Thoracic aorta (tissue), 2 donors: ENCODE data around the gene ZNF346. TPM values are rescaled to one million over a fixed set of nuclear protein-coding genes. Genes with fewer than 3 reads are reported as not detected.
"Not testable (repeated sequence)": the region's sequence is repeated elsewhere in the genome, so short reads cannot be mapped to it uniquely, and the experiment has no call there.

Source experiments
- ATAC-seq: fragments of 150-250 bp; one replicate; pipeline ENCODE4 v1.8.0; 2017; ENCODE audit warnings: low read depth; ENCODE audit not compliant: insufficient number of reproducible peaks, low FRiP score
- DNase-seq: peaks from one replicate; pipeline ENCODE4 v3.0.0-alpha.2; 2020; ENCODE audit warnings: low spot score
- H3K27ac ChIP-seq, 2 donors: fragments of 200-600 bp; sonication (generic); 1 replicate in 1 of 2; 2 replicates in 1 of 2; pipeline ENCODE4 v1.5.1; 2016; ENCODE audit warnings: mild to moderate bottlenecking in 2 of 2, moderate library complexity in 2 of 2
- H3K27me3 ChIP-seq: fragments of 200-600 bp; sonication (generic); replicated peaks from 2 replicates; pipeline ENCODE4 v1.6.0; 2016; ENCODE audit warnings: mild to moderate bottlenecking; ENCODE audit not compliant: insufficient read depth
- H3K36me3 ChIP-seq: fragments of 200-600 bp; sonication (generic); one replicate; pipeline ENCODE4 v1.5.1; 2016
- H3K4me1 ChIP-seq, 2 donors: fragments of 200-600 bp; sonication (generic); 1 replicate in 1 of 2; 2 replicates in 1 of 2; pipeline versions ENCODE4 v1.5.1 to v1.6.0; 2016; ENCODE audit warnings: low read depth in 2 of 2, mild to moderate bottlenecking in 1 of 2; ENCODE audit not compliant: control insufficient read depth in 1 of 2
- H3K4me3 ChIP-seq: fragments of 200-600 bp; sonication (generic); 2 replicates; pipeline ENCODE4 v1.5.1; 2016; ENCODE audit warnings: mild to moderate bottlenecking
- H3K9me3 ChIP-seq: fragments of 200-600 bp; sonication (generic); 2 replicates; pipeline ENCODE4 v1.5.1; 2016
- total RNA-seq, 2 donors: library from RNA; depleted of rRNA; stranded (reverse); fragments of >200 nt; gene quantifications; one replicate each; pipeline versions ENCODE4 v1.1.0 to v1.2.3, GENCODE V29; 2016
- TF ChIP-seq, protein P1 (sequence below): fragments of 200-600 bp; sonication (generic); IDR thresholded peaks from one replicate; pipeline ENCODE4 v1.5.1; 2019; ENCODE audit warnings: antibody characterized with exemption

Gene ZNF346
- total RNA-seq, 2 donors from 2014 or later = 22.9 to 25.1 TPM

DNA sequence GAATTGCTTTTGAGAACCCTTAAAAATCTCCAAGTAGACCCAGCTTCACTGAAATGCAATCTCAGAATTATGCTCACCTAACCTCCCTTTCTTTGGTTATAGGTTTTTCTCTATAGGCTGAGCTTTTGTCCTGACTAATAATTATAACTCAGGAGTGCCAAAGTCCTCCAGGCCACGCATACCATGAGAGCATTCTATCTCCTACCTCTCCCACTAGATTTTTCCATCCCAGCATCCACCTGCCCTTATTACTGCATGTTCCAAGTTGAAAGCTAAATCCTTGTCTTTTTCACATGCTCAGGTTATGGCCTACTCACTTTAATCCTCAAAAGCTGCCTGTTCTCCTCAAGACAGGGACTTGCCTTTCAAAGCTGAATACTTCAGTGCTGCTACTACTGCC, 22.1 kb downstream of the ZNF346 start:
- Histone ChIP-seq H3K9me3 (no peaks in the 10 kb centered on the region), H3K36me3 (peaks cover 37% of the 10 kb centered on the region), H3K27ac (no peak overlapping the region), H3K27me3 (no peaks in the 10 kb centered on the region), H3K4me1 (peaks cover 0 to 19% of the 10 kb centered on the region in 2 donors), H3K4me3 (no peak overlapping the region)
- DNase-seq (no peak), ATAC-seq (no peak)
- TF ChIP-seq, protein P1, sequence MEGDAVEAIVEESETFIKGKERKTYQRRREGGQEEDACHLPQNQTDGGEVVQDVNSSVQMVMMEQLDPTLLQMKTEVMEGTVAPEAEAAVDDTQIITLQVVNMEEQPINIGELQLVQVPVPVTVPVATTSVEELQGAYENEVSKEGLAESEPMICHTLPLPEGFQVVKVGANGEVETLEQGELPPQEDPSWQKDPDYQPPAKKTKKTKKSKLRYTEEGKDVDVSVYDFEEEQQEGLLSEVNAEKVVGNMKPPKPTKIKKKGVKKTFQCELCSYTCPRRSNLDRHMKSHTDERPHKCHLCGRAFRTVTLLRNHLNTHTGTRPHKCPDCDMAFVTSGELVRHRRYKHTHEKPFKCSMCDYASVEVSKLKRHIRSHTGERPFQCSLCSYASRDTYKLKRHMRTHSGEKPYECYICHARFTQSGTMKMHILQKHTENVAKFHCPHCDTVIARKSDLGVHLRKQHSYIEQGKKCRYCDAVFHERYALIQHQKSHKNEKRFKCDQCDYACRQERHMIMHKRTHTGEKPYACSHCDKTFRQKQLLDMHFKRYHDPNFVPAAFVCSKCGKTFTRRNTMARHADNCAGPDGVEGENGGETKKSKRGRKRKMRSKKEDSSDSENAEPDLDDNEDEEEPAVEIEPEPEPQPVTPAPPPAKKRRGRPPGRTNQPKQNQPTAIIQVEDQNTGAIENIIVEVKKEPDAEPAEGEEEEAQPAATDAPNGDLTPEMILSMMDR = no peak

DNA sequence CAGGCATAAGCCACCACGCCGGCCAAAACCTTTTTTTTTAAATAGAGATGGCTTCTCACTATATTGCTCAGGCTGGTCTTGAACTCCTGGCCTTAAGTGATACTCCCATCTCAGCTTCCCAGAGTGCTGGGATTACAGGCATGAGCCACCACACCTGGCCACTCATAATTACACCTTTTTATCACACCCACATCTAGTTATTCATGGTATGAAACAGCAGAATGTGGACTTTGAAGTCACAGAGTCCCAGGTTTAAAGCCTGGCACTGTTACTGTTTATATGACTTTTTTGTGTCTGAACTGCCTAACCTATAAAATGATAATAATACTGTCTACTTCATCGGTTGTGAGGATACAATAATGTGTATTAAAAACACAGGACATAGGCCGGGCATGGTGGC, 23.1 kb downstream of the ZNF346 start:
- peaks cover 45% of the 10 kb centered on the region for H3K36me3 ChIP-seq
- TF ChIP-seq, protein P1 = no peak
- no peak for ATAC-seq

DNA sequence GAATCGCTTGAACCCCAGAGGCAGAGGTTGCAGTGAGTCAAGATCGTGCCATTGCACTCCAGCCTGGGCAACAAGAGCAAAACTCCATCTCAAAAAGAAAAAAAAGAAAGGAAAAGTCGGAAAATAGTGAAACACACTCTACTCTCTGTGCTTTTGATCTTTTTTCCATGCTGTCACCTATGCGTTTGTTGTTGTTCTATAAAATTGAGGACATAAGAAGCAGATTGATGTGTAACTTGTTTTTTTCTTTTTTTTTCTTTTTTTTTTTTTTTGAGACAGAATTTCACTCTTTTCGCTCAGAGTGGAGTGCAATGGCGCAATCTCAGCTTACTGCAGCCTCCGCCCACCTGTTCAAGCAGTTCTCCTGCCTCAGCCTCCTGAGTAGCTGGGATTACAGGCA, 26.0 kb downstream of the ZNF346 start:
- H3K36me3 ChIP-seq = peaks cover 52% of the 10 kb centered on the region
- H3K4me1 ChIP-seq, DNase-seq, H3K27me3 ChIP-seq, H3K27ac ChIP-seq, H3K9me3 ChIP-seq, ATAC-seq, H3K4me3 ChIP-seq: not testable (repeated sequence)

More for the DNA sequence above, 23.1 kb downstream of the ZNF346 start:
- Histone ChIP-seq H3K4me1 (peaks cover 0 to 11% of the 10 kb centered on the region in 2 donors), H3K9me3 (no peaks in the 10 kb centered on the region), H3K27ac (no peak overlapping the region), H3K27me3 (no peaks in the 10 kb centered on the region), H3K4me3 (no peak overlapping the region)
- no peak for DNase-seq

DNA sequence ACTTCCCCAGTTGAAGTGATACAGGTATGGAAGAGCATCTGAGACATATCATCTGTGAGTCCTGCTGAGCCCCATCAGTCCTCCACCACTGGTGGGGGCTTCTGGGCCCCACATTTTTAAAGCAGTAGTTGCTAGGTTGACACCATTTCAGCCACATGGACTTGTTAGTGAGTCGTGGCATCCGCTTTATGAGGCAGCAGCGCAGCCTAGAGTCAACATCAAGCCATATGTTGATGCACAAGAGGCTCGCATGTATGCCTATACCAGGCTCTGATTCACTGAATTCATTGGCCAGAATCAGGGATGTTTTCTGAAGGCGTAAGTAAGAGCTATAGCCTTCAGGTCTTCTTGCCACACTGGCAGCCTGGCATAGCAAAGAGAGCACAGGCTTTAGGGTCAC, 26.8 kb downstream of the ZNF346 start:
- H3K4me3 ChIP-seq = no peak overlapping the region
- H3K36me3 ChIP-seq = peaks cover 52% of the 10 kb centered on the region
- H3K27me3 ChIP-seq = no peaks in the 10 kb centered on the region
- H3K27ac ChIP-seq = no peak overlapping the region
- DNase-seq = no peak
- TF ChIP-seq, protein P1 = no peak
- no peak for ATAC-seq
- H3K4me1 ChIP-seq = no peaks in the 10 kb centered on the region
- no peaks in the 10 kb centered on the region for H3K9me3 ChIP-seq

DNA sequence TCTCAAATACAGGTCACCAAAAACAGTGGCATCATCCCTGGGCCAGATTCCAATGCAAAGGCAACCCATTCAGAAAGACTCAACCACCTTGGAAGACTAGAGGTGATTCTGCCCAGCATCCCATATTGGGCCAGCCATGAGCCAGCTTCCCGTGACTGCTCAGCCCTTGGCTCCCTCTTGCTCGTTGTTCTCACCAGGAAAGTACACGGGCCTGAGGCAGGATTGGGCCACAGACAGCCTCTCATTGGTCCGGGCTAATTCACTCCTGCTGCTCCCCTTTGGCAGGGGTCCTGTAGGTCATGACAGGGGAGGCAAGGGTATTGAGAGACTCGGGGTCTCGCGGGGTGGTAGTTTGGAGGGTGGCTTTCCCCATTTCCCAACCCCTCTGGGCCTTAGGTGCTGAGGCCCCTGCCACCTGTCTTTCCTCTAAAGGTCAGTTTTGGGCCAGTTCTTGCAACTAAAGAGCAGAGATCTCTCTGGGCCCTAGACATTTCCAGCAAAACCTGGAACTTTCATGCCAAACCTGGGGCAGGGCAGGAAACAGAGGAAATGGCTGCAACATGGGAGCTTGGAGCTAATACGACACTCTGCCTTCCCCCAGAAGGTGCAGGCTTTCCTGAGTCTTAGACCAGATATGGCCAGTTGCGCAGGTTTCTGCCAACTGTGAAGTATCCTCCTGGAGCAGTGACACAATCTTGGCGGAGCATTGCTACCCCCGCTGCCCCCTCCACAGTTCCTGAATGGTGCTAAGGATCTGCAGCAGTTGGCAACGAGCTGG, 42.2 kb downstream of the ZNF346 start:
- H3K36me3 ChIP-seq = peaks cover 33% of the 10 kb centered on the region
- ATAC-seq = no peak

More for the DNA sequence above, 42.2 kb downstream of the ZNF346 start:
- no peak for DNase-seq
- TF ChIP-seq, protein P1 = no peak
- Histone ChIP-seq H3K4me3 (no peak overlapping the region), H3K27ac (no peak overlapping the region), H3K9me3 (no peaks in the 10 kb centered on the region), H3K27me3 (no peaks in the 10 kb centered on the region), H3K4me1 (no peaks in the 10 kb centered on the region)
